NCI-H1436 (cell line): ENCODE data around the gene ALG14.
"Not testable (repeated sequence)": the region's sequence is repeated elsewhere in the genome, so short reads cannot be mapped to it uniquely, and the experiment has no call there.

Experiments
- DNase-seq: peaks from one replicate; lab custom pipeline; 2025; lab: John Stamatoyannopoulos, UW

Gene ALG14

DNA sequence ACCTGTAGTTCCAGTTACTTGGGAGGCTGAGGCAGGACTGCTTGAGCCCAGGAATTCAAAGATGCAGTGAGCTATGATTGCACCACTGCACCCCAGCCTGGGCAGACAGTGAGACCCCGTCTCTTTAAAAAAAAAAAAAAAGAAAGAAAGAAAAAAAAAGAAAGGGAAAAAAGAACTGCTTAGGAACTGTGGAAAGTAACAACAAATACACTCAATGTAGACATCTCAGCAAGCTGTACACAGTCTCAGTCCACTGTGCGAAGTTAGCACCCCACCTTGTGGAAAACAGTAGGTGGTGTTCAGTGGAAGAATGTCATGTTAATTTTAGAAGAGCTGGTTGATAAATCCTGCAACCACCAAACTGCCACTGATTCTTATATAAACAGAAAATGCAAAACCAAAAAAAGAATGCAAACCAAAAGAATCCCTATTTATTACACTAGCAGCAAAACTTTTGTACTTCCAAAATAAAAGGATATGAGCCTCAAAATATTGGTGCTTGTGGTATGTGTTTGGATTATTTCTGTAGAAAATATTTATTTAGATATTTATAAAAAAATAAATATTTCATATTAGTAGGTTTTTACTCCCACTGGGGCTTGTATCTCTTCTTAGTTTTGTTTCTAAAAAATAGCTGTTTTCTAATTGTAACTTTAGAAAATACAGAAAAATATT is 31.1 kb downstream of the ALG14 start:
- peak; percentile 43 for DNase-seq

GRCh38 chr1:95040032-95040525 is 32.7 kb downstream of the ALG14 start:
- no peak for DNase-seq

DNA sequence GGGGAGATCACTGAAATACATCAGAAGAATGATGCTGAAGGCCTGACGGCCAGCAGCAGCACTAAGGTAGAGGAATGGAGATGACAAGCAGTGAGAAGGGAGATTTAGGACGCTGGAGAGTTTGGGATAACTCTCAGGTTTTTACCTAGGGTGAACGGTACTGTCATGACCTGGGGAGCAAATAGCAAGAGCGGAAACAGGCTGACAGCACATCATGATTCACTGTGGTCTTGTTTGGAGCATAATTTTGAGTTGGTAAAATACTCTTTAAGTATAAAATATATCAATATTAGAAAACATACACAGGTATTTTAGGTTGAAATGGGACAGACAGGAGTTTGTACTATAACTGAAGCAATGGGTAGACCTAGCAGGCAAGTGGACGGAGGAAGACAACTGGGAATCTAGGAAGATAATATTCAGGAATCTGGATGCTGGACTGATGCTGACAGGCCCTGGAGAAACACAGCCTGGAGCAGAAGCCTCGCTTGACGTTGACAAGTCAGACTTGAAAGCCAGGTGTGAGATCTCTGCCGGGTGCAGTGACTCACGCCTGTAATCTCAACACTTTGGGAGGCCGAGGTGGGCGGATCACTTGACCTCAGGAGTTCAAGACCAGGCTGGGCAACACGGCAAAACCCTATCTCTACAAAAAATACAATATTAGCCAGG is 33.3 kb downstream of the ALG14 start:
- DNase-seq, result no peak

- DNase-seq, result no peak
Measured at GRCh38 chr1:95035536-95035935, 37.2 kb downstream of the ALG14 start.

DNA sequence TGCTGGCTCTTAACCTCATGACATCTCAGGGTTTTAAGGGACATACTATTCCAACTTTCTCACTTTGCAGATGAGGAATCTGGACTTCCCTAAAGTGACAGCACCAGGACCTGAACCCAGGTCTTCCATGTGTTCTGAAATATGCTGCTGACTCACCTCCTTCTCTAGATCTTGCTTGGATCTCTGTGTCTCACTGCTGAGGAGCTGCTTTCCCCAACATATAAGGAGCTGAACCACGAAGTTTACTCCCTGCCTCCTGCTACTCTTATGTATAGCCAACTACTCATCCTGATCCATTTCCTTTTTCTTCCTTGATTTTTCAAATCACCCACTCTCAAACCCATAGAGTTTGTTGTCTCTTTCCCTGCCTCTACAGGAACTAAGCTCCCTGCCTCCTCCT is 38.2 kb downstream of the ALG14 start:
- DNase-seq, result no peak

DNA sequence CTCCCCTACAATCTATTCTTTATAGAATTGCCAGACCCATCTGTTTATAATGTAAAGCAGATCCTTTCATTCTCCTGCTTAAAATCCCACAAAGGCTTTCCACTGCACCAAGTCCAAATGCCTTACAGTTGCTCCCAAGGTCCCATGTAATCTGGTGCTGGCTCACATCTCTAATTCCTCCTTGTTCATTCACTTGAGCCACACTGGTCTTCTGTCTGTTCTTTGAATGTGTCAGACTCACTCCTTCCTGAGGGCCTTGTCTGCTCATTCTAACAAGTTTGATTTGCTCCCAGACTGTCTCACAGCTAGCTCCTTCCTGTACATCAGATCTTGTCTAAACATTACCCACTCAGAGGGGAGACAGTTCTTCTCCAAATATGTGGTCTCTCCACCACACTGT is 38.9 kb downstream of the ALG14 start:
- DNase-seq, result no peak

- no peak for DNase-seq
Measured at GRCh38 chr1:95029532-95029931, 43.2 kb downstream of the ALG14 start.

DNA sequence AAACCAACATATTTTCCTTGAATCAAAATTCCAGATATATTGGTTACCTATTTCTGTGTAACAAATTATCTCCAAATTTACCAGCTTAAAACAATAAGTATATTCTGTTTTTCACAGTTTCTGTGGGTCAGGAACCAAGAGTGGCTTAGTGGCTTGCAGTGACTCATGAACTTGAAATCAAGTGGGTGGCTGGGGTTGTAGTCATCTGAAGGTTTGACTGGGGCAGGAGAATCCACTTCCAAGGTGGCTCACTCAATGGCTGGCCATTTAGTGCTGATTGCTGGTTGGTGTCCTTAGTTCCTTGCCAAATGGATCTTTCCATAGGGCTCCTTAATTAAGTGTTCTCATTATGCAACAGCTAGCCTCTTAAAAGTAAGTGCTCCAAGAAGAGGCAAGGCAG is 43.8 kb downstream of the ALG14 start:
- no peak for DNase-seq

DNA sequence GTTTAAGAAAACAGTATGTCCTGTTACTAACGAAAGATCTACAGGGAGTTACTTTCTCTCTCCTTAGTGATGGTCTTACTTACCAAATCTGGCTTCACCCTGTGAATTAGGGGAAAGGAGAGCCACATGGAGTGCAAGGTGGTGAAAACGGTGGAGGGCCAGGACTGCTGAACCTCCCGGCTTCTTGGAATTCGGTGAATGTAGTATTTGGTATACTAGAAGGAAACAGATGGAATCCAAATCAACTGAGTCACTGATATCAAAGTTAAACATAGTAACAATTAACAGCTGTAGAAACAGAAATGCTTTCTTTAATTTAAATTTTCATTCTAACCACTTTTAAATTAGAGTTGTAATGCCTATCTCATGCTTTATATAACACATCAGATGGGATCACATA is 45.7 kb downstream of the ALG14 start:
- DNase-seq, result no peak

DNA sequence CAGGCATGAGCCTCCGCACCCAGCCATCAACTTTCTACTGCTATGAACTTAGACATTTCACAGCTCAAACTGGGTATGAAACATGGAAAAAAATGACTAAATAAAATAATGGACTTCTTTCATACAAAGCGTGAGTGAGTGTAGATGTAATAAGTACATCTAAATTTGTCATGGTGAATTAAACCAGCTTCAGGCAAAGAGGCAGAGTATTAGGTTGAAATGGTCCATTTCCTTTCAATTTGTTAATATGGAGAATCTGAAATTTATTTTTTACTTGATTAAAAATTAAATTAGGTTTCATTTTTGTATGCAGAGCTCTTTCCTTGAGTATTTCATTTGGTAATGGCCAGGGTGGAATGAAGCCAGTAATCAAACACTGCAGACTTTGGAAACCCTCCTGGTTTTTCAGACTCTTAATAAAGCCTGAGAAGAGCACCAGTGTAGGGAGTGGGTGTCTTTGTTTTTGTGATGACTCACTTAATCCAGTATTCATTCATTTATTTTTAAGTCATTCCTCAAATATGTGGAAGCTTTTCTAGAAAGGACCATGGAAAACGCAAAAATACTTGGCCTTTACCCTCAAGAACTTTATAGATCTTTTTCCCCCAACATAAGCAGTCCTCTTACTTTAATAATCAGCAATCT is 49.2 kb downstream of the ALG14 start:
- DNase-seq, result no peak

GRCh38 chr1:95022644-95022926 is 50.2 kb downstream of the ALG14 start:
- DNase-seq, result no peak

- DNase-seq, result no peak
Measured at GRCh38 chr1:95021805-95022643, 50.7 kb downstream of the ALG14 start.

DNA sequence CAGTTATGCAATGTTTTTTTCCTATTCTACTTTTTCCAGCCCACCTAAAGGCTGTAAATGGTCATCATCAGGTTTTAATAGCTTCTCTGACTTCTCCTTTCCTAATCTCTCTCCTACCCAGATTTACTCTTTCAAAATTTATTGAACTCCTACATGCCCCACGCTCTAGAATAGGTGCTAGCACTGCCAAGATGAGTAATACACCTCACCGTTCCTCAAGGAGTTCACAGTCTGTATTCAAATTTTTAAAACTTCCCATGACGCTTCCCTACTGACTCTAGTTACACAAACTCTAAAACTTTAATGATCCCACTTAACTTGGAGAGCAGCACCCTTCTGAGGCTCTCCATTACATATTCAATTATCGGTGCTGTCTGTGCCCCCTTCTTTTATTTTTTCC is 51.6 kb downstream of the ALG14 start:
- no peak for DNase-seq

DNA sequence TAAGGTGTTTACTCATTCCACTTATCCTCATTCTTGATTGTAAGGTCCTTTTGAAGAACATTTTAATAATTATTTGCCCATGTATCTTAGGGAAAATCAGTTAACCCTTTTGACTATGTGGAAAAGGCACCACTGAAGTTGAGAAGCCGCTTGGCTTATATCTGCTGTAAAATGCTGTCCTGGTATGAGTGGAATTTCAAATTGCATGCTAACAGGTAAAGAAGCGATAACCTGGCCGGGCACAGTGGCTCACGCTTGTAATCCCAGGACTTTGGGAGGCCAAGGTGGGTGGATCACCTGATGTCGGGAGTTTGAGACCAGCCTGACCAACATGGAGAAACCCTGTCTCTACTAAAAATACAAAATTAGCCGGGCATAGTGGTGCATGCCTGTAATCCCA is 53.3 kb downstream of the ALG14 start:
- DNase-seq, result not testable (repeated sequence)

DNA sequence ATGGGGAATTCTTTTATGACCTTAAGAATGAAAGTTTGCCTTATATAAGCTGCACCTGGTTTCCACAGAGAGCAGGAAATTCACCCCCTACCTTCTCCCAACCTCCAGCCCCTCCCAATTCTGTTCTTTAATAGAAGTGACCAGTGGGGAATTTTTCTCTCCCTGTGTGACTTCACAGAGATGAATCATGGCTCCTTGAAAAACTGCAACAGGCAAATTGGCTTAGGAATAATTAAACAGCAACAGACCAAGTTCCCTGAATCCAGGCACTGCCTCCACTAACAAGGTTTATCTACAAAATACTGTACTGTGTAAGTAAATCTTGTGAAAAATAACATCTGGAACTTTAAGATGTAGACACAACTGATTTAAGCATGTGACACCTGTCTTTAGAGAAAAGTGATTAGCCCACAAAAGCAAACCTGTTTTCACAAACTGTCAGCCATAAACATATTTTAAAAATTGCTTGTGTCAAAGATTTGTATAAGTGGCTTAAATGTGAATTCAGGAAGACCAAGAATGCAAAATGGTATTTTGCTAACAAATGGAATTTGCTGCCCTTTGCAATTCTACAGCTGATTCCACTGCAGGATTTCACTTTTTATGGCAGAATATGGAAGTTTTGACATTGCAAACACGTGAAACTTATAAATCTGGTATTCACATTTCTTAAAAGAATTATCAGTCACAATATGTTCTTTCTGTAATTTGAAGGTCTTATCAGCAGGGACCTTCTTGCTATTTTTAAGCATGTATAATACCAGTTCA is 54.0 kb downstream of the ALG14 start:
- DNase-seq, result no peak

DNA sequence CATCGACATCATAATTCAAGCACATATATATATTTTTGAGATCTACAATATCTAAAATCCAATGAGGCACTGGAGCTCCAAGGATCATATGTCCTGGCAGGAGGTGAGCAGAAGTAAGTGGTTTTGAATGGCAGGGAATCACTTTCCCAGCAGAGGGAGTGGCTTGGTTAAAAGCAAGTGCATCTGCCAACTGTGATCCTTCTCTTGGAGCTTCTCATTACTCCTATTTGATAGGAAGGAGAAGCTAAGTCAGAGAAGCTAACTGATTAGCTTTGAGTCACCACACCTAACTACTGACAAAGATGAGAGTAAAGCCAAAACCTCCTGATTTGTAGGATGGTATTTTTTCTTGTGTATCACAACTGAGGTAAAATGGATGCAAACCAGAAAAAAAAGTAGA is 55.0 kb downstream of the ALG14 start:
- DNase-seq, result no peak

DNA sequence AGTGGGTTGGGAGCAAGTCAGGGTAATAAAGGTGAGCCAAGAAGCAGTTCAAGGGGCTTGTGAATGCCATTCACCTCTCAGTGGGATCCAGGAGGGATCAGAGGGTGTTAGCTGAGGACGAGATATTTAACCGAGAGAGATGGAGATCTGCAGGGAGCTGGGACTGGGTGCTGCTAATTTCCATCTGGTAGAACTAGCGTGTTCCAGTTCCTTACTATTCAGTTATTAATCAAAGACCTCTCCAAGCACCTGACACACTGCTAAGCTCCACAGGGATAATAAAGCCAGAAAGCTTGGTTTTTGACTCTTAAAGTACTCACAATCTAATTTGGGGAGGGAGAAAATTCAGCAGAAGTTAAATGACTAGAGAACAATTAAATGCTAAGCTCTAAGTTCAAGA is 57.7 kb downstream of the ALG14 start:
- no peak for DNase-seq

GRCh38 chr1:95013950-95014574 is 58.7 kb downstream of the ALG14 start:
- peak; percentile 11 for DNase-seq

DNA sequence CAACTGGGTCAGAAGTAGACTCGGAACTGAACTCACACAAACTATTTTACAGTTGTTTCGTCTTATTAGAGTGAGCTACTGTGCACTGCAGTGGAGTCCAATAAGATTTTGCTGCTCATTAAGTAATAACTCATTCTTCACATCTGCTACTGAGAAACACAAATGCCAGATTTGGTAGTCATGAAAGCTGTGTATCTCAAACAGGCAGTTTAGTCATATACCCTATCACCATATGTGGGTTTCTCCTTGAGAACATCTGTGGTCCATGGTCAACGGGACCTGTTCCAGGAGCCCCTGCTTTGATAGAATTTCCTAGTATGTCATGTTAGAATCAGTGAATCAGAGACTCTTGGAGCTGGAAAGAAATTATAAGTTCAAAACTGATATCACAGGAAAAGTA is 60.4 kb downstream of the ALG14 start:
- DNase-seq, result no peak

GRCh38 chr1:95010158-95010557 is 62.6 kb downstream of the ALG14 start:
- DNase-seq, result no peak

DNA sequence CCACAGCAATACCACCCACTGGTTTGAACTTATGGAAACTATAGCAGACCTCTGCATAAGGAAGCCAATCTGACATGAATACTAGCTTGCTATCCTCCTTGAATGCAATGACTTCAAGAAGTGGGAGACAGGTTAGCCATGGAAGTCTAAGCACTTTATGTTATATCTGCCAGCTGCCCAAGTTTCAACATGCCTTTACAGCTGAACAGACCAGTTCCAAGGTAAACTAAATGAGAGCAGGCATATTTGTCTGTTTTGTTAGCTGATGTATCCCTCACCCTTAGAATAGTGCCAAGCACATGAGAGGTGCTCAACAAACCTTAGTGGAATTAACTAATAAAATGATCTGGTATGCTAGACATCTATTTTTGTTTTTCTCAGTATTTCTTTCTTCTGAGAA is 65.1 kb downstream of the ALG14 start:
- DNase-seq, result no peak
